ENCODE data around the gene NDST3. TPM values are rescaled to one million over a fixed set of nuclear protein-coding genes. Genes with fewer than 3 reads are reported as not detected.

Gene NDST3
- total and polyA plus RNA-seq, 2 of the 13 experiments (the other 11 are each of a cell fraction or from before 2014, with no cell fraction given): not detected

DNA sequence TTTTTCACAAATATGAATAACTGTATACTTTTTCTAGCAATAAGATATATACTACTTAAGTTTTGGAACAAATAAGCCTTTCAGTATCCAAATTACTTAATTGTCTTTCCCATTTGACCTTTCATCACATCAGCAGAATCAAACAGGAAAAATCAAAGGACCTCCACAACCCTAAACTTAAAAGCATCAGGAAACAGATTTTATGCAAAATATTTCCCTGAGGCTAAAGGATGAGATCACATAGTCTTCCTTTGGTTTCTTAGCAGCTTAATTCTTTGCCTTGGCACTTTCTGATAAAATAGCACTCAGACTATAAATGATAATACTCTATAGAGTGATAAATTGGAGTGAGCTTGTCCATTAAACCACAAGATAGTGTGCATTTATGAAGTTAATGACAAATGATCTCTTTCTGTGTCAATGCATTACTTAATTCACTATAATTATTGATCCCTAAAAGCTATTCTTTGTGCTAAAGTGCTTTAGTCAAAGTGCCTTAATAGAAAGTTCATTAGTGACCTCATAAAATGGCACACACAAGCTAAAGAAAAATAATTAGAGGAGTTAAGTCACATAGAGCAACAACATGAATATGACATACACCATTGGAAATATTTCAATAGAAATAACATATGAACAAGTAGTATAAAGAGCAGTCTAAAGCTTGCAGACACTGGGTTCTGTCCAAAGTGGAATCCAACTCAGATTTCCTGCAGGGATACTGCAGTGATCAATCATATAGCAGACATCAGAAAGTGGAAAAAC lies 15.7 kb upstream of the NDST3 start (continued):
- TF ChIP-seq IKZF5 (CRISPR knock-in tag; IDR thresholded peaks at IDR 0.05) (no peak), RCOR2 (CRISPR knock-in tag; IDR thresholded peaks at IDR 0.05) (no peak), RFX1 (IDR thresholded peaks at IDR 0.05) (no peak), ZNF747 (CRISPR knock-in tag; IDR thresholded peaks at IDR 0.05; ENCODE audit: borderline replicate concordance) (no peak), BRF2 (CRISPR knock-in tag; IDR thresholded peaks at IDR 0.05) (no peak), ZNF772 (CRISPR knock-in tag; IDR thresholded peaks at IDR 0.05) (no peak), TRIM24 (CRISPR knock-in tag; IDR thresholded peaks at IDR 0.05) (no peak), ARNT (IDR thresholded peaks at IDR 0.05) (no peak)
- TF ChIP-seq, protein P1, sequence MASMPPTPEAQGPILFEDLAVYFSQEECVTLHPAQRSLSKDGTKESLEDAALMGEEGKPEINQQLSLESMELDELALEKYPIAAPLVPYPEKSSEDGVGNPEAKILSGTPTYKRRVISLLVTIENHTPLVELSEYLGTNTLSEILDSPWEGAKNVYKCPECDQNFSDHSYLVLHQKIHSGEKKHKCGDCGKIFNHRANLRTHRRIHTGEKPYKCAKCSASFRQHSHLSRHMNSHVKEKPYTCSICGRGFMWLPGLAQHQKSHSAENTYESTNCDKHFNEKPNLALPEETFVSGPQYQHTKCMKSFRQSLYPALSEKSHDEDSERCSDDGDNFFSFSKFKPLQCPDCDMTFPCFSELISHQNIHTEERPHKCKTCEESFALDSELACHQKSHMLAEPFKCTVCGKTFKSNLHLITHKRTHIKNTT (CRISPR knock-in tag; IDR thresholded peaks at IDR 0.05): no peak

DNA sequence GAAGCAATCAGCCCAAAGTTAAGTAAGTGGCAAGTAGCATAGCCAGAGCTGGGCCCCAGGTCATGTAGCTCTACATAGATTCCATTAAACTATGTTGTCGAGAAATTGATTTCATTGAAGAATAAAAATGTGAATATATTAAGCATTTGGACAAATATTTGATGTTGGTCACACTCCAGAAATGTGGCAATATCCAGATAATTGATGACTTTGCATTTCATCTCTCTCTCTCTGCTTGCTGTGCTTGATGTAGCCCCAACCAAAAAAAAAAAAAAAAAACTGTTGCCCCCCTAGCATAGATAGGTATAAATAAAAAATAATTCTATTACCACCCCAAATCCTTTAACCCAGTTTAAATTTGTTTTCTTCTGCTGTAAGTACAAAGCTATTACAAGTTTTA lies 7.5 kb upstream of the NDST3 start:
- Histone ChIP-seq H3K9me3 (ENCODE audit: low read length) (no peaks in the 10 kb centered on the region), H3K4me2 (ENCODE audit: low read depth, low read length) (no peak overlapping the region), H3K36me3 (replicated peaks in 1 of 2; ENCODE audit: control insufficient read depth in 1 of 2, insufficient read depth in 2 of 2, low read length in 2 of 2) (no peaks in the 10 kb centered on the region), H2AFZ (ENCODE audit: low read length) (no peak overlapping the region), H3K79me2 (ENCODE audit: insufficient read depth, low read length) (no peaks in the 10 kb centered on the region), H3K27ac (ENCODE audit: extremely low read length, insufficient read depth, low read length) (no peak overlapping the region), H3K27me3 (ENCODE audit: control insufficient read depth in 1 of 2, insufficient read depth in 2 of 2, low read length in 2 of 2) (no peaks in the 10 kb centered on the region; a peak in 1 of 5 replicates), H3K4me1 (ENCODE audit: insufficient read depth, low read length) (no peaks in the 10 kb centered on the region), H3K4me3 (replicated peaks in 1 of 3; ENCODE audit: insufficient read depth in 1 of 3, low read depth in 2 of 3, low read length in 3 of 3) (no peak overlapping the region), H4K20me1 (ENCODE audit: insufficient read depth, low read length) (no peaks in the 10 kb centered on the region), H3K9ac (ENCODE audit: insufficient read depth, low read depth, low read length) (no peak overlapping the region)
- ATAC-seq (no peak), DNase-seq (ENCODE audit: low spot score) (no peak), FAIRE-seq (no peak)
- ChIA-PET CTCF (ENCODE audit: low intra/inter-chr PET ratio, low total read pairs) (no interaction called here), POLR2A (no interaction called here)
- WGBS (ENCODE audit: low lambda C conversion rate): 0% methylated on average over 1 of the region's 1 CpG
- BruUV-seq (replicated peaks): no TSS peak
- intact Hi-C loops (cut with micrococcal nuclease; ENCODE audit: unreplicated experiment): no loop called here
- in situ Hi-C loops (cut with HindIII; ENCODE audit: extremely low pct_ligation_motif_present, low pct_unique_long_range_greater_than_20kb): no loop called here
- TF ChIP-seq HES4 (CRISPR knock-in tag; IDR thresholded peaks at IDR 0.05; ENCODE audit: borderline replicate concordance) (no peak), MAFK (conservative IDR thresholded peaks at IDR 0.05 in 1 of 2, IDR thresholded peaks at IDR 0.05 in 1 of 2; ENCODE audit: low read length in 2 of 2) (peak; percentile 70 to 84), ZNF883 (CRISPR knock-in tag; IDR thresholded peaks at IDR 0.05; ENCODE audit: not compliant biosample characterization) (no peak), MAFF (IDR thresholded peaks at IDR 0.05; ENCODE audit: low read depth, low read length) (peak; percentile 80)
- TF ChIP-seq, protein P2, sequence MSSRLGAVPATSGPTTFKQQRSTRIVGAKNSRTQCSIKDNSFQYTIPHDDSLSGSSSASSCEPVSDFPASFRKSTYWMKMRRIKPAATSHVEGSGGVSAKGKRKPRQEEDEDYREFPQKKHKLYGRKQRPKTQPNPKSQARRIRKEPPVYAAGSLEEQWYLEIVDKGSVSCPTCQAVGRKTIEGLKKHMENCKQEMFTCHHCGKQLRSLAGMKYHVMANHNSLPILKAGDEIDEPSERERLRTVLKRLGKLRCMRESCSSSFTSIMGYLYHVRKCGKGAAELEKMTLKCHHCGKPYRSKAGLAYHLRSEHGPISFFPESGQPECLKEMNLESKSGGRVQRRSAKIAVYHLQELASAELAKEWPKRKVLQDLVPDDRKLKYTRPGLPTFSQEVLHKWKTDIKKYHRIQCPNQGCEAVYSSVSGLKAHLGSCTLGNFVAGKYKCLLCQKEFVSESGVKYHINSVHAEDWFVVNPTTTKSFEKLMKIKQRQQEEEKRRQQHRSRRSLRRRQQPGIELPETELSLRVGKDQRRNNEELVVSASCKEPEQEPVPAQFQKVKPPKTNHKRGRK (CRISPR knock-in tag; IDR thresholded peaks at IDR 0.05): no peak
- TF ChIP-seq, protein P3, sequence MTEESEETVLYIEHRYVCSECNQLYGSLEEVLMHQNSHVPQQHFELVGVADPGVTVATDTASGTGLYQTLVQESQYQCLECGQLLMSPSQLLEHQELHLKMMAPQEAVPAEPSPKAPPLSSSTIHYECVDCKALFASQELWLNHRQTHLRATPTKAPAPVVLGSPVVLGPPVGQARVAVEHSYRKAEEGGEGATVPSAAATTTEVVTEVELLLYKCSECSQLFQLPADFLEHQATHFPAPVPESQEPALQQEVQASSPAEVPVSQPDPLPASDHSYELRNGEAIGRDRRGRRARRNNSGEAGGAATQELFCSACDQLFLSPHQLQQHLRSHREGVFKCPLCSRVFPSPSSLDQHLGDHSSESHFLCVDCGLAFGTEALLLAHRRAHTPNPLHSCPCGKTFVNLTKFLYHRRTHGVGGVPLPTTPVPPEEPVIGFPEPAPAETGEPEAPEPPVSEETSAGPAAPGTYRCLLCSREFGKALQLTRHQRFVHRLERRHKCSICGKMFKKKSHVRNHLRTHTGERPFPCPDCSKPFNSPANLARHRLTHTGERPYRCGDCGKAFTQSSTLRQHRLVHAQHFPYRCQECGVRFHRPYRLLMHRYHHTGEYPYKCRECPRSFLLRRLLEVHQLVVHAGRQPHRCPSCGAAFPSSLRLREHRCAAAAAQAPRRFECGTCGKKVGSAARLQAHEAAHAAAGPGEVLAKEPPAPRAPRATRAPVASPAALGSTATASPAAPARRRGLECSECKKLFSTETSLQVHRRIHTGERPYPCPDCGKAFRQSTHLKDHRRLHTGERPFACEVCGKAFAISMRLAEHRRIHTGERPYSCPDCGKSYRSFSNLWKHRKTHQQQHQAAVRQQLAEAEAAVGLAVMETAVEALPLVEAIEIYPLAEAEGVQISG (CRISPR knock-in tag; IDR thresholded peaks at IDR 0.05): no peak
